ENCODE data around the gene UBE2O. TPM values are rescaled to one million over a fixed set of nuclear protein-coding genes. Genes with fewer than 3 reads are reported as not detected.

Gene UBE2O
- total RNA-seq (2014; rRNA removed; shearing (Covaris generic)) = 14.7 and 16.2 TPM in 2 replicates

GRCh38 chr17:76452660-76453430 is at the start of gene UBE2O:
Gene UBE2O, minus strand, starts transcription at chr17:76453152. Its CDS starts 11 bp downstream, at chr17:76453141.
- peak; percentile 86 for DNase-seq (ENCODE audit: low spot score)

- DNase-seq (ENCODE audit: low spot score) = no peak
These were observed 48.9 kb upstream of the UBE2O start for GRCh38 chr17:76501827-76502307.

- peak; percentile 55 for DNase-seq (ENCODE audit: low spot score)
These were observed 48.3 kb upstream of the UBE2O start, which contains the start of gene RHBDF2 for GRCh38 chr17:76501018-76501826. Gene RHBDF2, minus strand, starts transcription at chr17:76501423. Its CDS starts 19,899 bp downstream, at chr17:76481524.

- no peak for DNase-seq (ENCODE audit: low spot score)
These were observed 47.7 kb upstream of the UBE2O start for GRCh38 chr17:76500747-76501017.

GRCh38 chr17:76500074-76500746 is 47.3 kb upstream of the UBE2O start:
- no peak for DNase-seq (ENCODE audit: low spot score)

GRCh38 chr17:76499267-76499667 is 46.3 kb upstream of the UBE2O start:
- DNase-seq (ENCODE audit: low spot score) = no peak

- DNase-seq (ENCODE audit: low spot score) = no peak
These were observed 45.9 kb upstream of the UBE2O start for GRCh38 chr17:76498876-76499251.

- peak; percentile 58 for DNase-seq (ENCODE audit: low spot score)
These were observed 45.3 kb upstream of the UBE2O start for GRCh38 chr17:76497979-76498875.

- no peak for DNase-seq (ENCODE audit: low spot score)
These were observed 44.7 kb upstream of the UBE2O start for GRCh38 chr17:76497699-76497978.

GRCh38 chr17:76496464-76496863 is 43.5 kb upstream of the UBE2O start:
- no peak for DNase-seq (ENCODE audit: low spot score)

GRCh38 chr17:76495663-76496400 is 42.9 kb upstream of the UBE2O start:
- DNase-seq (ENCODE audit: low spot score) = no peak

GRCh38 chr17:76493505-76494167 is 40.7 kb upstream of the UBE2O start:
- no peak for DNase-seq (ENCODE audit: low spot score)

GRCh38 chr17:76492989-76493501 is 40.1 kb upstream of the UBE2O start:
- peak; percentile 59 for DNase-seq (ENCODE audit: low spot score)

GRCh38 chr17:76492123-76492988 is 39.4 kb upstream of the UBE2O start:
- DNase-seq (ENCODE audit: low spot score) = no peak

GRCh38 chr17:76491271-76492122 is 38.5 kb upstream of the UBE2O start:
- DNase-seq (ENCODE audit: low spot score) = no peak

- no peak for DNase-seq (ENCODE audit: low spot score)
These were observed 37.3 kb upstream of the UBE2O start for GRCh38 chr17:76490112-76490710.

GRCh38 chr17:76487451-76488192 is 34.7 kb upstream of the UBE2O start:
- no peak for DNase-seq (ENCODE audit: low spot score)
